Activated effector memory CD4-positive, alpha-beta T cell treated with anti-CD3 and anti-CD28 coated beads, Interleukin-2, amount 50 U/mL, for 16 hours (primary cell): ENCODE measurements around the gene MGLL.
A peak's percentile ranks its signal among the peaks of the same experiment; 100 is the strongest.

Experiments
- DNase-seq: peaks from one replicate; pipeline ENCODE4 v3.0.0-alpha.2; 2020

MGLL gene

DNA sequence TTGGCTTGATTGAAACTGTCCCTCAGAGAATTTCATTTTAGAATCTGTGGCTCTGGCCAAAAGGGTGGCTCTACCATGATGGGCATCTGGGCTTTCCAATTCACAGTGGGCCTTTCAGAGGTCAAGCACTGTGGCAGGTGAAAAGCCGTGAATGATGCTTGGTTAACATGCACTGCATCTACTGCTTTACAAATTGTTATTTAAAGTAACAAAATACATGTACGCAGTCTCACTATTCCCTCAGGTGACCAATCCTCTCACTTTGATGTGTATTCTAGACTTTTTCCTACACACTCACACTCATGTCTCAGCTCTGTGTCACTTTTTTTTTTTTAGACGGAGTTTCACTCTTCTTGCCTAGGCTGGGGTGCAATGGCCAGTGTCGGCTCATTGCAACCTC, 70.5 kb downstream of the MGLL start:
- DNase-seq: peak; percentile 12

DNA sequence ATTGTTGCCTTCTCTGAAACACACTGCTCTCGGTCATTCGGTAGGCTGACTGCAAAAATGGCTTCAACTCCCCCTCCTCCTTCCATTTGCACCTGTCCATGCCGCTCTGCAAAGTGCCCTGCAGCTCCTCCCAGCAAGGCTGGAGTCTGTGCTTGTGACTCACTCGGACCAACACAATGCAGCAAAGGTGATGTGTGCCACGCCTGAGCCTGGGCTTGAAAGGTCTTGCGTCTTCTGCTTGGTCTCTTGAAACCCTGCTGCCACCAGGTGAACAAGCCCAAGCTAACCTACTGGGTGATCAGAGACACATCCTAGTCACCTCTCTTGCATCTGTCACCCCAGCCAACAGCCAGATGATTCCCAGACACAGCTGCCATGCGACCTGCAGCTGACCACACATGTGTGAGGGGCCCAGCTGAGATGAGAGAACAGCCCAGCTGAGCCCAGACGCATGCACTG, 71.1 kb downstream of the MGLL start:
- DNase-seq: peak; percentile 41

DNA sequence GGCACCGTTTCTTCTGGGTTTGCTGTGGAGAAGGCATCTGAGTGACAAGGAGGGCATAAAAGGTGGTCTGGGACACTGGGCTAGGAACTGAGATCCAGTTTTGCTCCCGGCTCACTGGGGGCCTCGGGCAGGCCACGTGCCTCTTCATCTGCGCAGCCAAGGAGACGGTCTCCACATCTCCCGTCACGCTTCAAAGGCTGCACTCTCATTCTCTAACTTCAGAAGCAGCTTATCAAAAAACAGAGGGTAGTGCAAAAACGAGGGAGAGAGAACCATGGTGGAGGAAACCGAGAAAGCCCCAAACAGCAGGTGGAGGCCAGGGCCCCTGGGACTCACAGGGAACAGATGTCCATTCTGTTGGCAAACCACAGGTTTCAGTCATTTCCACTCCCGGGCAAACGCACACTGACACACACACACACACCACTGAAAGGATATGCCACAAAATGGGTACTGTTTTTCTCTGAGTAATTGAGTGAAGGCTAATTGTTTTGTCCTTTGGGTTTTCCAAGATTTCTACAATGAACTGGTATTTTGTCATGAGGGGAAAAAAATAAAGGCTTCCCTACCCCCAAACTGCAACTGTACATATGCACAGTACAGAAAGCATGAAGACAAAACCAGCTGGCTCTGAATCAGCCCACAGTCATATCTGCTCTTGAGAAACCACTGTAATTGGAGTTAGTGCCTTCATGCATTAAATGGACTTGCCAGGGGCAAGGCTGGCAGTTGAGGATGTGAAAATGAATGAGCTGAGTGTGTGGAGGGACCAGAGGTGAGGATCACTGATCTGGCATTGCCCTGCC, 71.9 kb downstream of the MGLL start:
- peak; percentile 28 for DNase-seq

DNA sequence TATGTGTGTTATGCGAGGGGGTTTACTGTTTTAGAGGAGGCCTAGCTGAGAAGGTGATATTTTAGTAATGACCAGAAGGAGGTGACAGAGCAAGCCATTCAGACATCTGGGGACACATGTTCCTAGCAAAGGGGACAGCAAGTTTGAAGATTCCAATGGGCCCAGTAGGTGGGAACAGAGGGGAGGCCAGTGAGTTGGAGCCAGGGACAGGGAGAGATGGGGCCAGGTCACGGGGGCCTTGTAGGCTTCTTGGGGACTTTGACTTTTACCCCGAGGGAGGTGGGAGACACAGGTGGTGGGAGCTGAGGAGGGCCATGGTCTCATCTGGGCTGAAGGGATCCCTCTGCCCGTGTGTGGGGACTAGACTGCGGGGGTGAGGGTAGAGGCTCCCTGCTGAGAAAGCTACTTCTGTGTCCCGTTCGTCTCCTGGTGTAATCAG, 72.5 kb downstream of the MGLL start:
- DNase-seq: peak; percentile 37

DNA sequence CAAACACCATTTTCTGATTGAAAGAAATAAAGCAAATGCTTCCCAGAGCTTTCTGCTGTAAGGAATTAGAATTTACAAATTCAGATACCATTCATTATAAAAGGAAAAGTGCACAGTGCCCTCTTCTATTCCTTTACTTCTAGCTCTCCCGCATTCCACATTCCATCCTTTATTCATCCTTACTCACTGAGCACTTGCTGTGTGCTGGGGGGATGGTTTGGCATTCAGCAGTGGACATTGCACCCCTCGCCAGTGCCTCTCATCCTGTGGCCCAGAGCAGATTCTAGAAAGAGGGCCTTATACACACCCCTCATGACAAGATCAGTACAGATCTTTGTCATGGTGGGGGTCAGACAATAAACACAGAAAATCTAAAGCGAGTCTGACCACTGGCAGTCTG, 73.0 kb downstream of the MGLL start:
- DNase-seq: peak; percentile 1

DNA sequence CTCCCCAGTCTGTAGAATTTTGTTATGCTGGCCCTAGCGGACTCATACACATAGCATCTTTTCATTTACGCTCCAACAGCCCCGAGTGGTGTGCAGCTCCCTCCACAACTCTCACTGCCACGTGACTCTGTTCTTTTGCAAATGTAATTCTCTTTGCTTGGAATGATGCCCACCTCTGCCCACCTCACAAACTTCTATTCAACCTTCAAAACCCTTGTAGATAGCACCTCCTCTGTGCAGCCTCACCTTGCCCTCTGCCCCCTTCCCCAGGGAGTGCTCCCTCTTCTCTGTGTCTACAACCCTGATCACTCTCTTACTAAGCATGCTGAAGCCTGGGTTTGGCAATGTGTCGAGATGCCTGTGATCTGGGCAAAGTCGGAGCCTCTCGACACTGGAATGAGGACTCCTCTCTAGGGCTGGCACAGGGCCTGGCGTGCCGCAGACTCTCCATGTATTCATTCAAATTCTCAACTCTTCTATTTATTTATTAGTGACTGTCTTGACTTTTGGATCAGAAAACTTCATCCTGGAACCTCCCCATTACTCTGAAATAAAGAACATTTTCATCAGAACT, 73.5 kb downstream of the MGLL start:
- DNase-seq: peak; percentile 30

DNA sequence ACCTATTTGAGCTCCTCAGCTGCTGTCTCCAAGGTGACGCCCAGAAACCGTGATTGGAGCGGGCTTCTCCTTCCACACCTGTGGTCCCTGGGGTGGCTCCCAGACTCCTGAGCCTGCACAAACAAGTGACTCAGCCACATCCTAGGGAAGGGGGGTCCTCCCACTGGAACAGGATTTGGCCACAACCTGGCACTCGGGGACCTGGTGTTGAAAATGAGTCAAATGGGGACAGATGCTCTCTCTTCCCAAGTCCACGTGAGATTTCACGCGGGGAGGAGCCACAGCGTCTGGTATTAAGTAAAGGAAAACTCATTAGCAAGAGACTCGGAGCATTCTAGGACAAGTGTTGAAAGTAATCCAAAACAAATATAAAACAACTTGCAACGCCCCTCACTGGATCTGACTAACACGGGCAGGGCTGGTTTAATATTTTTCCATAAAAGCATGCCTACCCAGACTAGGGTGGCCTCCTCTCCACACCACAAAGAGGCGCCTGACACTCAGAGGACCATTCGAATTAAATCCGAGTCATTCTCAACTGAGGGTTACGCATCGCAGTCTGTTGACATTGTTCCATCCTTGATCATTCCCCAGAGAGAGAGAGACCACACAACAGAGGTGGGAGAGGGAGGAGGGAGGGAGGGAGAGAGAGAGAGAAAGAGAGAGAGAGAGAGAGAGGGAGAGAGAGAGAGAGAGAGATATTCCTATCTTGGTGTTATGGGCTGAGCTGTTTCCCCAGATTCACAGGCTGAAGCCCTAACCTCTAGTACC, 74.4 kb downstream of the MGLL start:
- DNase-seq: peak; percentile 50

DNA sequence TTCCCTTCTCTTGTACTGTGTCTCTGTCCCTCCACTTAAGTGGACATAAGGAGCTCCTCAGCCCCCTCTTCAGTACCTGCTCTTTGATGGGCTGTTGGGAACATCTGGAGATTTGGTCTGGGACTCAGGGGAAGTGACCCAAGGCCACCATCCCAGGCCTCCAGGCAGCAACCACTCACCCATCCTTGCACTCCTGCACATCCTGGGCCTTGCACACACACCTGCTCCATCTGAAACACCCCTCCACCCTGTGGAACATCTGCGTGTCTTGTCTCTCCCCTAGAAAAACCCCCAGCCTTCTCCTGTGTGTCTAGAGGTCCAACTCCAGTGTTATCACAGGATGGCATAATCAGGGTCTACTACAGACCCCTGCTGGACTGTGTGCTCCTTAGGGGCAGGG, 75.2 kb downstream of the MGLL start:
- DNase-seq: peak; percentile 22

DNA sequence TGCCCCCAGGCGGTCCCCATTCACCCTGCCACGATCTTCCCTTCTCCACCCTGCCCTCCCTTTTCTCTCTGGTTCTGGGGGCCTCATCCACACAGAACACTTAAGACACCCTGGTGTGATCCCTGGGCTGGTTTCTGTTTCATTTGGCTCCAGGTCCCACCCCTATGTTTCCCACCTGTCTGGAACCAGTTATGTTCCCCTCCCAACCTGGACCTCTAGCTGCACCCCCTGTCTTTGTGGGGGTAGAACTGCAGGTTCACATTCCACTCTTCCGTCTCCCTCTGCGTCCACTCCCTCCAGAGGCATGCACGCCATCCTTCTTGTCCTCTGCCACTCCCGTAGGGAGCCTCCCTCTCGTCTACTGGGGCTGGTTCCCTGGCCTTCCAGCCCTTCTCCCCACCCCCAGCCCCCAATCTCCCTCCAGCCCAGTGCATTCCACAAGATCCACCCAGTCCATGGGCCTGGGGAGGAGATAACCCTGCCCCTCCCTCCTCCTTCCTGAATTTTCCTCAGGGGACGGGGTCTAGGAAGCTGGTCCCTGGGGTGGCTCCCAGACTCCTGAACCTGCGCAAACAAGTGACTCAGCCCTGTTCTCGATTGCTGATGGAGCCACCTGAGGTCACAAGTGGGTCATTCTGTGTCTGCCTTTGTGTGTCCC, 75.8 kb downstream of the MGLL start:
- no peak for DNase-seq

DNA sequence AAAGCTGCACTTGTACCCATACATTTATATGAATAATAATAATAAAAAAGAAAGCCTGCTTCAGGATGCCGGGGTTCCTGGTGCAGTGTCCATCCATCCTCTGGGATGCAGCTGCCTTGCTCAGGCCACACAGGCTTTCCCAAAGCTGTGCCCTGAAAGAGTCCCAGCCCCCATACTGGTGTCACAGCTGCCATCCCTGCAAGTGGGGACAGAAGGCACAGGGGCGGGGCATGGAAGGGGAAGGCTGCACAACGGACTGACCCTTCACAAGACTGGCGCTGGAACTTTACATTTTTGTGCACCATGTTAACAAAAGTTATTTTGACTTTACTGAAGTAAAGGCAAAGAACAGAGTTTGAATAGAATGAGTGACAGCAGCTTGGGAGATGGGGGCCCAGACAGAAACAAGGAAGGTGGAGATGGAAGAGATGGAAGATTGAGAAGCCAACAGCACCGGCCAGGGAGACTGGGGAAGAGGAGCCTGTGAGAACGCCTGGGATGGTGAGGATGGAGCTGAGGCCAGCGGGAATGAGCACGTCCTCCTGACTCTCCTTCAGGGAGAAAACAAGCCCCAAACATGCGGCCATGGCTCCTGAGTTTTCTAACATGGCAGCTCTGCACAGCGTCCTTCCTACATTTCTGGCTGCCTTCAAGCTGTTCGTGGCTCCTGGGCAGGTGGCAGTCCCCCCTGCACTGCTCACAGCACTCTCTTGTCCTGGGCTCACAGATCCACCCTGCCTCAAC, 76.5 kb downstream of the MGLL start:
- DNase-seq: peak; percentile 45

DNA sequence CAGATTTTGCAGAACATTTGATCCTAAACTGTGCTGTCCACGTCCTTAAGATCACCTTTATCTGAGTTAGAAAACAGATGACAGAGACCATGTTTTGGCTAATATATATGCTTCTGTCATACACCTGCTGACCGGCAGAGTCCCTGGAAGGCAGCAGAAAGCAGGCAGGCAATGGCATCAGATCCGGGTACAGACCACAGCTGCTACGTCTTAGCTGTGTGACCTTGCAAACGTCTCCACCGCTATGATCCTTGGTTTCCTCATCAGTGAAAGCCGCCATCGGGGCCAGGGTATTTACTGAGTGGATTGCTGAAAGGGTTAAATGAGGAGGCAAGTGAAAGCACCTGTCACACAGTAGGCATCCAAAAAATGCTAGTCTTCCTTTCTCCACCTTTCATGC, 77.4 kb downstream of the MGLL start:
- DNase-seq: peak; percentile 27

DNA sequence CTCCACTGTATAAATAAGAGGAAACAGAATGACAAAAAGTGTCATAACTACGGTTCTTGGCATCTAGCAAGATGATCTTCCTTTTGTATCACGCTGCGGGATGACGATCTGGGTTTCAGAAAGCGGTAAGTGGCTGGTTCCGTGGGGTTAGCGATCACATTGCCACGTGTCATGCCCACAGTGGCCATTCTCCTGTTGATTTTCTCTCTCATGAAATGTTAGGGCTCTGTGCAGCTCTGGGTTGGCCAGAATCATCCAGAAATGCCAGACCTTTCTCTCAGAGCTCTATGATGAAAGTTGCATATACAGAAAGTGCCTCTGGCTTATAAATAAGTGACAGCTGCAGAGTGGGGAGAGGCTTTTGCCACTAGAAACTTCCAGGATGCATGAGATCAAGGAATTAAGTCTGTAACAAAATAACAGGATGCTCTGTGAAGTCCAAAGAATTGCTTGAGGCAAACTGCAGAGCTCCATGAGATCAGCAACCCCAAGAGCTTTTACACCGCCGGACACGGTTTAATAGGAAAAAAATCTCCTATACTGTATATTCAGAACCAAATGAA, 78.0 kb downstream of the MGLL start:
- DNase-seq: peak; percentile 14

DNA sequence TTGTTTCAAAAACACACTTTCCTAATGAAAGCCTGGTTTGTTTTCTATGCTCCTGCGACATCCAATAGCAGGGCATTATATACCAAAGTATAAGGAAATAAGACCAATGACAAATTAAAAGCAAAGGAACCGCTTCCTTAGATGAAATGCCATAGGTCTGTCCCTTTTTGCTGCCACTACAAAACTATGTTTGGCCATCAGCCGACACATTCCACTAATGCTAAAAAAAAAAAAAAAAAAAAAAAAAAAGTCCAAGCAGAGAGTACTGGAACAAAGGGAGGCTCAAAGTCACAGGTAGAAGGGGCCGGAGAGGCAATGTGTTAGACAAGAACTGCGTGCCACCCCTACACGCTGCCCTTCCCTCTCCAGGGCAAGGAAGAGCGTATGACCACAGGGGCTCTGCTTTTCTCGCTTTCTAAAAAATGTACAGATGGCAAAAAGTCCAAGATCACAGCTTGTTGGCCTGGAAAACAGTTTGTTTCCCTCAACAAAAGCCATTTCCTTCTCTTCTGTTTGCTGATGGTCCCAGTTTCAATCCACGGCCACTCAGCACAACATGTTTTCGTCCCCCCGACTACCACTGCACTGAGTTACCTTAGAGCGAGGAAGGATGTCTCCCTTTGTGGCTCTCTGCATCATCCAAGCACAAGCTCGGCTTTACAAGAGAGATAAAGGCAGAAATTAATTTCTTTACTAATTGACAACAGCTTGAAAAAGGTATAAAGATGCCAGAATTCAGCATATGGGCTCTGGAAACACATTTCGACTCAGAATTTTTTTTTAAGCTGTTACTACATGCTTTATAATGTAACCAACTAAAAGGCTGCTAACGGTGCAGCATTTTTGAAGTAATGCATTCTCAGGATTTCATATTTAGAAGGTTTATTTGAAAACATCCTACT, 78.7 kb downstream of the MGLL start:
- peak; percentile 17 for DNase-seq

DNA sequence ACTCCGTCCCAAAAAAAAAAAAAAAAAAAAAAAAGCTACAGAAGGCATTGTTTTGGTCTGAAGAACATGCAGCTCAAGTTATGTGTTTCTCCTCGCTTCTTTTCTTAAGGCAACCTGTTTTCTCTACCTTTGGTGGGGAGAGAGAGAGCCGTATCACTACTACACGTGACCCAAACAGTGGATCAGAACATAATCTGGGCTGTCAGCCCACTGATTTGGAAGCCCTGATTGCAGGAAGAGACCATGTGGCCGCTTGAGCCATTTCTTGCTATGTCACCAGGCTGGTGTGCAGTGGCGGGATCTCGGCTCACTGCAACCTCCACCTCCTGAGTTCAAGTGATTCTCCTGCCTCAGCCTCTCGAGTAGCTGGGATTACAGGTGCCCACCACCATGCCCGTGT, 79.7 kb downstream of the MGLL start:
- peak; percentile 37 for DNase-seq

DNA sequence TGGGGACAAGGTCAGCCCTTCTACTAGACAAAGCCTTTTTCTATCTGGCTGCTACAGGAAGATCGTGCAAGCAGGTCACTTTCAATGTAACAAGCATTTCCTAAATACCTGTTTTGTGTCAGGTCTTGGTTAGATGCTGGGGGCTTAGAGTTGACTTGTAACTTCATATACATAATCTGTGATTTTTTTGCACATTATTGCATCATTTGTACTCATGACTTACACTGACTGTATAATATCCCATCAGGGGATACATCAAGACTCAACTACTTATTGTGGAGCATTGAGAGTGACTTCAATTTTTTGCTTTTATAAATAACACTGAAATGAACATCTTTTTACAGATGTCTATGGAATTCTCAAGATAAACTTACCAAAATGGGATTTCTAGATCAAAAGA, 80.6 kb downstream of the MGLL start:
- DNase-seq: no peak

DNA sequence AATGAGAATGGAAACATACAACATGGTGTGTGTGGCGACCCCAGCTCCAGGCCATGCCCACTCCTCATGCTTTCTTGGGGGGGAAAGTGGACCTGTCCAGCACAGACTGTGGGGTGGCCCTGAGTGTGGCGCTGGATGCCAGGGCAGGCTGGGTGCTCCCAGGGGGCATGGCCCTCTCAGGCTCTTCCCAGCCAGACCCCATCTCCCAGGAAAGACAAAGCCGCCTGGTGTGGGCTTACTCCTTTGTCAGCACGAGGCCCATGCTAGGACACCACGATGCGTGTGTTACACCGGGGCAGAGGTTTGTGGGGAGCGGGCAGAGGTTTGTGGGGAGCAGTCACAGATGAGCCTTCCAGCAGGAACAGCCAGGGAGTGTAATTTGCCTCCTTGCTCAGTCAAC, 81.1 kb downstream of the MGLL start:
- DNase-seq: peak; percentile 43

DNA sequence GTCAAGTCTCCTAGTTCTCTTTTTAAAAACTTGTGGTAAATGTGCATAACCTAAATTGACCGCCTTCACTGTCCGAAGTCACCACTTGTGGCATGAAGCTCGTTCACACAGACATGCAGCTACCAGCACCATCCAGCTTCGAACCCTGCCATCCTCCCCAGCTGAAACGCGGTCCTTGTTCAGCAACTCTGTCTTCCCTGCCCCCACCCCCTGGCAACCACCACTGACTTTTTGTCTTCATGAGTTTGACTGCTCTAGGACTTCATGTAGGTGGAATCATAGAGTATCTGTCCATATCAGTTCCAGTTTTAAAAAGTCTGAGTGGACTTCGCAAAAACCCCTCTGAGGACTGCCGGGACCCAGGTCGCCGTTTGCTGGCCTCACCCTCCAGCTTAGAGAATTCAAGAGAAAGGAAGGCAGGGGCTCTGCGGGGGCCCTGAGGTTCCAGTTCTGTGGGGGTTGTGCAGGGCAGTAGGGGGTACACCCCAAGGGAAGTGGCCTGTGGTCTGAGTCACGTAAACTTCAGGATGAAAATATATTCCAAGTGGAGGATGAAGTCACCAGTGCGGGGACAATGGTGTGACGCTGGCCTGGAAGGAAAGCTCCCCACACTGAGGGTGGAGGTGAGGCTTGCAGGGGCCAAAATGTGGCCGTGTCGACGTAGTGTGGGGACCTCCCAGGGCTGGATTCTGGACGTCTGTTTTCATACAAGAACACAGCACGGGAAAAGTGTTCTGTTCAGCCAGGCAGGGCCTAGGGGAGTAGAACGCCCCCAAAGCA, 82.0 kb downstream of the MGLL start:
- DNase-seq: peak; percentile 39

DNA sequence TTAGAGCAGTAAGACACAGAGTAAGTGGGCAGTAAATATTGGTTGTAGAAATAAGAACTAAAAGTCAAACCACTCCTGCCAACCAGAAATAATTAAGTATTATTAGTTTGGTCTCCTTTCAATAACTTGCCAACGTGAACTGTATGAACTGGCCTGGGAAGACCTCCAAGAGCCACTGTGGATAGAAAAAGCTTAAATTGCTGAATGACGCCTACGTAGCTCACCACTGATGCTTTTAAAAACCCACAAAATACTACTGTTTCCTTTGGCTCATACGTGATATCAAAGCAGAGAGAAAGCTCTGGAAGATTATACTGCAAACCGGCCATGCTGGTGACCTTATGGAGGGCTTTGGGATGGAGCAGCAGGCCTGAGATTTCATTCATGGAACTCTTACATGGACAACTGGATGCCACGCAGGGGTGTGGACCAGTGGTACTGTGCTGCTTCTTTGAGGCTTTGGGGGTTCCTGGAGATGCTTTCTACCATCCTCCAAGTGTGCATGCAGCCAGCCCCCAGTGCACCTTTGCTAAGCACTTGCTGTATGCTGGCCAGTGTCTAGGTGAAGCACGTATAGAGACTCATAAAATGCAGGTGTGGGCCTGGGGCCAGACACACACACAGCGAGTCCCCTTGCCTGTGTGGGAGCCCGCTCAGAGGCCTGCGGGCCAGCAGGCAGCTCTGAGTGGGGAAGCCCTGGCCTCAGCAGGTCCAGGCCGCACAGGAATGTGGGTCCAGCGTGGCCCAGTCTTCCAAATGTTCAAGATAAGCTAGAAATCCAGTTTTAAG, 82.8 kb downstream of the MGLL start:
- DNase-seq: peak; percentile 33

DNA sequence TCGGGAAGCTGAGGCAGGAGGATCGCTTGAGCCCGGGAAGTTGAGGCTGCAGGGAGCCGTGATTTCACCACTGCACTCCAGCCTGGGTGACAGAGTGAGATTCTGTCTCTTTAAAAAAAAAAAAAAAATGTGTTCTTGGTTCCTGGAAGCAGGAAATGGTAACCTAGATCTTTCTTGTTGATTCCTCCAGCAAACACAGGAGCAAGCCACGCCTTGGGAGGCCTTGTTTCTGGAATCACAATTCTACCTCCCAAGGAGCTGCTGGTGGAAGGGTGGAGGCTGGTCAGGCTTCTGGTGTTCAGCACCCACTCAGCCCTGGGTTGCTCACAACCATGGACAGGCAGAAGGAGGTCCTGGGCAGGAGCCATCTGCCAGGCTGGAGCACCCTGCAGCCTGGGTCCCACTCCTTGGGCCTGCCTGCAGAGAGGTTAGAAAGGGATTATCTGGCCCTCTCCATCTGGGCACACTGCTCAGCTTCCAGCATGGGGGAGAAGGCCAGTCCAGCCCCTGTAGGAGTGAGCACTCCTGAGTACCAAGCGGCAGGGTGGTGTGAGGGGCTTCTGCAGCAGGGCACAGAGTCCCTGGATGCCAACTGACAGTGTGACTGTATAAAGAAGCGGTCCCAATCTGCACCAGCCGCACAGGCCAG, 84.0 kb downstream of the MGLL start:
- peak; percentile 58 for DNase-seq
